NCI-H82 treated with DMSO at 0.1 percent for 48 hours (cell line): ENCODE measurements around the gene PSMB3.
"Not testable (repeated sequence)": the region's sequence is repeated elsewhere in the genome, so short reads cannot be mapped to it uniquely, and the experiment has no call there.

Experiments used
- DNase-seq: peaks from one replicate; lab custom pipeline; 2025; ENCODE audit not compliant: unreplicated experiment; lab: John Stamatoyannopoulos, UW

PSMB3 gene

DNA sequence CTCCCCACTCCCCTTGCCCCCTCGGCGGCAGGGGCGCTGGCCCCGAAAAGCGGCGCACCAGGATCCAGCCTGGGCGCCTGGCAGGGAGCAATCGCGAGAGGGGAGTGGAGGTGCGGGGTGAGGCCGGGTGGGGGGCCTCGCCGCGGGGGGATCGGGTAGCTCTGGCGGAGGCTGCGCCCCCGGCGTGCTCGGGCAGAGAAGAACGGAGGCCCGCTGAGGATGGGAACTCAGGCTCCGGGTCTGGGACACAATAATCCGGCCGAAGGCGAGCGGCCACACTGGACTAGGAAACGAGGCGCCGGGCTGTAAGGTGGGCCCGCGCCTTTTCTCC lies 3.7 kb upstream of the PSMB3 start:
- DNase-seq: no peak

DNA sequence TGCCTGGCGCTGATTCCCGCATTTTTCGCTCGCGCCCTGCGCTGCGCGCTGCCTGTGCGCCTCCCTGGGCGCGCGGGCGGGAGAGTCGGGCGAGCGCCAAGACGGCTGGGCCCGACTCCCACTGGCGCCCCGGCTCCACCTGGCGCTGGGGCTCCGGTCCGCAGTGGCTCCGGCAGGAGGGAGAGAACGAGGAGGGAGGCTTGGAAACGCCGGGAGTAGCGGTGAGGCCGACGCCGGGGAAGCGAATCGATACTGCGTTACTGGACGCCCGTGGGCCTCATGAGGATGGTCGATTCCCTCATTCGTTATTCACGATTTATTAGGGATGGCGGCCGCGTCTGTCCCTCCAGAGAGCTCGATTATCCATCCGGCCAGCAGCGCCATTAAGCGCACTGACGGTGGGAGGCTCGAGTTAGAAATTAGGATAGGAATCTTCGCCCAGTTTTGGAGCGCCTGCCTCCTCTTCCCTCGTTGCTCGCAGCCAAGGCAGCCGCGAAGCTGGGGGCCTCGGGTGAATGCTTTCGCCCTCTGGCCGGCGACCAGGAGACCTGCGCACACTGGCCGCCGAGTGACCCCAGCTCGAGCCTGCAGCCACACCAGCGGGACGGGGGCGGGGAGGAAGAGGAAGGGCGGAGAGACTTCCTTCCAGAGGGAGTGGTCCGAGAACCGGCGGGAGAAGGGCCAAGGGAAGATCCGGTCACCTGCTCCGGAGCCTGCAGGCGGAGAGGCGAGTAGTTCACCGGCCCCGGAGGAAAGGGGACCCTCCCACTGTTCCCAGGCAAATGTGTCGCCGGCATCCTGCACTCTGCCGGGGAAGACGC lies 3.1 kb upstream of the PSMB3 start:
- peak; percentile 39 for DNase-seq

DNA sequence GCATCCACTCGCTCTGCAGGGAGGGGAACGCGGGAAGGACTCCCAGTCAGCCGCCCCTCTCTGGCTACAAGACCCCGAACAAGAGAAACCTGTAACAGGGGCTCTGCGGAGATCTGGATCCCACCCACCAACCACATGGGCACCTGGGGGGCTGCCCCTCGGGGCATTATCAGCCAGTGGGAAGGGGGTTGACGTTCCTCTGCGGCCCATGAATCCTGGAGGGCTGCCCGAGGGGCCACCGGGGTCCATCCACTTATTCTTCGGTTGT lies 2.6 kb upstream of the PSMB3 start:
- no peak for DNase-seq

DNA sequence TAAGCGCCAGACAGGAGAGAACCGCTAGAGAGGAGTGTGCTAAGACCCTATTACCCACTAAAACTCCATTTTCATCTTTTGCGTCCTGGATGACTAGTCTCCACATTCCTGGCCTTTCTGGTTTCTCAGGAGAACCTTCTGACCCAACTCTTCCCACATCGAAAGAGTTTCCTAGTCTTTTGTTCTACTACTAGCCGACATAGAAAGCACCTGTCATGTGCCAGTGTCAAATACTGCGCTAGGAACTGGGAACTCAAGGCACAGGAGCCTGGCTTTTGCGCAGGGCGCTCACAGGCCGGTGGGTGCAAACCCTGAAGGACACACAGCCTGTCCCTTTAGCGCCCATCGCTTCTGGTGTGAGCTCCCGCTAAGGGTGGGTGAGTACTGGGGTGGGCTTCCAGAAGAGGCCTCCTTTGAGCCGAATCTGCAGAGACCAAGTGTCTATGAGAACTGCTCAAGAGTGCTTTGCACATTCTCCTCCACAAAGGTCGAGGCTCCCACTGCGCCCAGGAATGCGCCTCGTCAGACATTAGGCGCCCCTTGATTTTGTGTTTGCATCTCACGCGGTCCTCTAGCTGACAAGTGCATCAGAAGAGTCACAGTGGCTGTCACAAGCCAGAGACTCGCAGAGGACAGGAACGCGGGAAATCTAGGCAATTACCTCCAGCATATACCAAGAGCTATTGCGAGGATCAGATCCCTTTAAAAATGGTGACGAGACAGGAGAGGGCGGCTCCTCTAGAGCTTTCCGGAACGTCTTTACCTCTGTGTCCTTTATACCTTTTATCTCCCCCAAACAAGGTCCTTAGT lies 2.0 kb upstream of the PSMB3 start:
- peak; percentile 15 for DNase-seq

DNA sequence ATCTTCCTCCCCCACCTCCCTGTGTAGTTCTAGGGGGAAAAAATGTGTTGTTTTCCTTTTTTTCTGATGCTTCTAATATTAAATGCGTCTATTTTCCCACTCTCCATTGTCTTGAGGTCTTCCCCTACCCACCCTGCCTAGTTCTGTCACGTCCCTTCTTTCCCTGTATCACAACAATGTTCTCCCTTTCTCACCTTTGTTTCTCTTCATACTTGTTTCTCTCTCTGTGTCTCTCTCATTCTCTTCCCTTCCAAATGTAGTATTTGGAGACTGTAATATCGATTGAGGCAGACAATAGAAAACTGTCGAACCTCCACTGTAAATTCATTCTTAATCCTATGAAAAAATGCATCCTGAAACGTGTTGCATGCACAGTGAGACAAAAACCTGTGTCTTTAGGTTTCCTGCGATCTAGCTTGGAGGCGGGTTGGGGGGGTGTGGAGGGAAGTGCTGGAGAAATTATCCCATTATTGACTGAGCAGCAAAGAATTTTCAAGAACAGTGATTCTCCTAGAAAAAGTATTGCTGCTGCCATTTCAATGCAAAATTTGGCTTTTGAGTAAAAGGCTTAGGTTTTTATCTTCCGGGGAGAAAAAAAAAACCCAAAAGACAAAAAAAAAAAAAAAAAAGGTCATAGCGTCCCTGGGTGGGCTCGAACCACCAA lies 1.3 kb upstream of the PSMB3 start:
- DNase-seq: peak; percentile 32

DNA sequence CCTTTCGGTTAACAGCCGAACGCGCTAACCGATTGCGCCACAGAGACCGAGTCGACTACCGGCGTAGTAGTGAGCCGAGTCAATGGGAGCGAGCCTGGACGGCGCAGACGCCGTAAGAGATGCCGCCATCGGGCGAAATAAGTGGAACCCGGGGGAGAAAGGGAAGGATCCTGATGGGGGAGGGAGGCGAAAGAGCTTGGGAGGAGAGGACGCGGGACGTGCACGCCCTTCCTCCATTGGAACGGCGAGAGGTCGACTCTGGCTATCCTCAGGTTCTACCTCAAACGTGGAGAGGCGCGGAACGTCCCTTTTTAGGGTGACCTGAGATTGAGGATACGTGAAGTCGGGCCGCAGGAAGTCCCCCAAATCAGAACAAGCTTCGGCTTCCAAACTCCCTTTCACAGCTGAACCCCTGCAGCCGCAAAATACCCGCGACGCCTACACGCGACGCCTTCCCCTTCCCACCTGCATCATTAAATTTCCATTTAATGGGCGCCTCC lies 683 bp upstream of the PSMB3 start:
- peak; percentile 56 for DNase-seq

DNA sequence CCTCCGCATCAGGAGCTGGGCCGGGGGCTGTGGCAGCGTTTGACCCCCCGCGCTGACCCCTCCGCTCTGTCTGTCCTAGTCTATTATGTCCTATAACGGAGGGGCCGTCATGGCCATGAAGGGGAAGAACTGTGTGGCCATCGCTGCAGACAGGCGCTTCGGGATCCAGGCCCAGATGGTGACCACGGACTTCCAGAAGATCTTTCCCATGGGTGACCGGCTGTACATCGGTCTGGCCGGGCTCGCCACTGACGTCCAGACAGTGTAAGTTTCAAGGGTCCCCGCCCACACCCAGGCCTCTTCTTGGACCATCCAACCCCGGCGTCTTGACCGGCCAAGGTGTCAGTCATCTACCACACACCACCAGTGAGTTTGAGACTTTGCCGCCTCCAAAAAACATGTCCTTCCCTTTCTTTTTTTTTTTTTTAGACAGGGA lies 548 bp downstream of the PSMB3 start:
- DNase-seq: no peak

DNA sequence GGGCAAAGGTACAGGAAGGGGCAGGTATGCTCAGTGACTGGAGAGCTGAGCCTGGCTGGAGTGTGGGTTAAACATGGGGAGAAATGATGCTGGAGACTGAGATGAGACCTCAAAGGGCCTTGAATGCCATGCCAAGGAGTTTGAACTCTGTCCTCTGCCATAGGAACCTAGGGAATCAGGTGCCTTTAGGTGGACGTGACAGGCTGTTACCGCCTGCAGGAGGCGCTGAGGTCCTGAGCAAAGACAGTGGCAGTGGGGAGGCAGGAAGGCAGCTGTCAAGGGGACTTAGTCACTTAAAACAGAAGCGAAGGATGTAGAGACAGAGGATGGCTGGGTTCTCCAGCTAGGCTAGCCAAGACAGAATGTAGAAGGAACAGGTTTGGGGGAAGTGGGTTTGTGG lies 9.1 kb downstream of the PSMB3 start:
- DNase-seq: peak; percentile 57

DNA sequence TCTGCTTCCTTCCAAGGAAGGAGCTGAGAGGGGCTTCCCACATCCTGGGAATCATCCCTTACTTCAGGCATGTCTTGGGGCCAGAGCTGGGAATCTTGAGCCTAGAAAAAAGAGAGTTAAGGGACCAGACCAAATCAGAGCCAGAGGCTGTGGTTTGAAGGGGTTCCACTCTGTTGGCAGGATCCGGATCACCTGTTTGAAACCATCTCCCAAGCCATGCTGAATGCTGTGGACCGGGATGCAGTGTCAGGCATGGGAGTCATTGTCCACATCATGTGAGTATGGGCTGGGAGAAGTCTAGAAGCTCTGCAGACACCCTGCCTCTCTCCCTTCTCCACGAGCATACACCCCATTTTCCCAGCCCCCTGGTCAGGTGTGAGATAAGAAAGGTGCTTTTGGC lies 9.7 kb downstream of the PSMB3 start:
- DNase-seq: no peak

DNA sequence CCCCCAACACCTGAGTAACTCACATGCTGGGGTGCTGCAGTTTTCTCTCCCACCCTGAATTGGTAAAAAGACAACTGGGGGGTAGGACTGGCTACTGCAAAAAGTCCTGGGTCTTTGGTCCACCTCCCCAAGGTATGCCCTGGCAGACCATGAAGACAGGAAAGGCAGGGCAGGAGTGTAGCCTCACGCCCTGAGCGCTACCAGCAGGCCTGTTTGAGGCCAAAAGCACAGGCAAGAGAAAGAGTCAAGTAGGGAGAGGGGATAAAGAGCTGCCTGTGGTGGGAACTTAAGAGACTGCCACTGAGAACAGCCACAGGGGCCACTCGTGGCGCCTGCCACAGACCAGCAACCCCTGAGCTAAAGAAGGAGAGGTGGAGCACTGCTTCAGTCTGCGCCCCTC lies 13.8 kb downstream of the PSMB3 start:
- no peak for DNase-seq

DNA sequence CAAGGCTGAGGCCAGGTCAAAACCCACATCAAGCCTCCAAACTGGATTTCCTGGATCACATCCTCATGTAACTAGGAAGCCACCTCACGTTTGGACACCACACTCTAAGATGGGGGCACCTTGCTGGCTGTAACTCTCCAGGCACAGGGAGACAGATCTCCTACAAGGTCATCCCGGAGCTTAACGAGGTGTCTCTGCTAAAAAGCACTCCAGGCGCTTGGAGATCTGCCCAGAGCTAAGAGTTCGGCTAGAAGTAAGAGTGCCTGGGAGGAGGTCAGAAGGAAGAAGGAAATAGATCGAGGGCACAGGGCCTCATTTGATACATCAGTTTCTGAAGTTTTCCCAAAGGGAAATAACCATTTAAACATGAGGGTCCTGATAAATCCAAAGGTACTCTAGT lies 15.9 kb downstream of the PSMB3 start:
- no peak for DNase-seq

DNA sequence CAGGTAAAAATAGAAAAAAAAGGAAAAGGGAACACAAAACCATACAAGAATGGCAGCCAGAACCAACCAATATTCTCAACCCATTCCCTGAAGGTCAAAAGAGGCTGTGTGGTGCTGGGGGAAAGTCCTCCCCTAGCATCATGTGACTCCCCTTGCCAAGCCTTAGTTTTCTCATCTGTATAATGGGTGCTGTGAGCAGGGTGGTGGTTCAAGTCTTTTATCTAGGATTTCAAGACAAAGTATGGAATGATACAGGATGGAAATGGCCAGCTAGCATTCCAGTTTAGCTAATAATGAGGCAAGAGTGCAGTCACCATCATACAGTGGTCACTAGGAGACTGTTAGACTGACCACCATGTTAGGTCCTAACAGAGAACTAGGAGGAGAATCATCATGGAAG lies 20.7 kb downstream of the PSMB3 start:
- DNase-seq: no peak

DNA sequence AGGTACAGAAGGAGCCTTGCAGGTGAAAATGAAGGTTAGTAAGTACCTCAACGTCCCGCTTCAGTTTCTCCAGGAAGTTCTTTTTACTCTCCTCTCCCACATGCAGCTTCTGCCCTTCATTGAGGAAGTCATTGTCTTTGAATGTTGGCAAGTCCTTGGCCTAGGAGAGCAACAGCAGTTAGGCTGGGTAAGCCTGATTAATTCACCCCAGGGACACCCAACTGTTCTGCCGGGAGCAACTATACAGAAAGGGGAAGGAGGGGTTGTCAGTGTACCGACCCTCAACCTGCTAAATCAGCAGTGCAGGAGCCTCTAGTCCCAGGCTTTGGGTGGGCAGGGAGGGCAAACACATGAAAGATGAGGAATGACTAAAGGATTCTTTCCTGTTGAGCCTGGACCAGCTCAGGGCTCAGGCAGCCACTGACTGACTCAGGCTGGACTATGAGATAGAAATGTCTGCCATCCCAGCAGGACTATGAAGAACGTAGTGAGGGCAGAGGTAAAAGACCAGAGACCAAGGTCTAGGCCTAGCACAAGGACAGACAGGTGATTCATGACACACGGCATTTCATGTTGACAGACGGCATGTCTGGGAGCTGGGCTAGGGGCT lies 25.2 kb downstream of the PSMB3 start:
- DNase-seq: no peak

DNA sequence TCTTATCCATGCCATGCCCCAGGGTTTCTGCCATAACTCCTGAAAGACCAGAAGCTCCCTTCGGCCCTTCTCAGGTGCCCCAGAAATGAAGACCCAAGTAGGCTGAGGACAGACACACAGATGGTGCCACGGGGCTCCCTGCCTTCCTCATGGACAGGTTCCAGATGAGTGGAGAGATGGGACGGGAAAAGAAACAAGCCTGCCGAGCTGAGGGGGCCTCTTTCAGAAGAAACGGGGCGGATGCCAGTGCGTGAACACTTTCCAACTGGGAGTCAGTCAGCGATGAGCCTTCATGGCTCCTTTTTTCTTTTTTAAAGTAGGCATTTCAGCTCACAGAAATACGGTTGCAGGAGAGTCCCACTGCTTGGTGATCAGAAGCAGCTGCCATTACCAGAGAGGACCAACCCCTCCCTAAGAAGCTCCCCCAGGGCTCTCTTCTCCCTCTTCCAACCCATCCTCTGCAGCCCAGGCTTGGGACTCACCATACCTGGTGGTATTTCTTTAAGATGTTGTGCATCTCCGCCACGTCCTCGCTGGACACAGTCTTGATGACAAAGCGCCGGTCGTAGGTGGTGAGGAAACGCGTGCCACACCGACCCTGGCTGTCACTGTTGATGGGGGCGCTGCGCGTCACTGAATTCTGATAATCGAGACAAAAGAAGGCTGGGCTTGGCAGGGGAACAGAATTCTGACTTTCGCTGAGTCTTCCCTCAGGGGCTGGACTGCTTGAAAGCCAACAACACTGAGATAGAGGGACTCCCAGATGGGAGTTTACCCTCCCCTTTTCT lies 27.6 kb downstream of the PSMB3 start:
- no peak for DNase-seq

DNA sequence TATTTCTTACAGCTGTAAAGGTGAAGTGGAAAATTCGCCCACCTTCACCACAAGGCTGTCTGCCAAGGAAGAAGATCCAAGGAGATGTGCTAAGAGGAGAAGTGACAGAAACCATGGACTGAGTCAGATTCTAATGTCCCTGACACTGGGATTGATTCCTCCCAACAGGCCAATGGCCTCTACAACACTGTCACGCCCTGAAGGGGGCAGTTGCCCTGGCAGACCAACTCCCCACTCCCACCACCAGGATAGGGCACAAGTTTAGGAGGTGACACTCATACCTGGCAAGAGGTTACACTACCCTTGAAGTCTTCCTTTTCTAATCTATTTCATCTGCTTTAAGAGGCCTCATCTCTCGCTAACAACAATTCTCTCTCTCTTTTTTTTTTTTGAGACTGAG lies 30.7 kb downstream of the PSMB3 start:
- no peak for DNase-seq

DNA sequence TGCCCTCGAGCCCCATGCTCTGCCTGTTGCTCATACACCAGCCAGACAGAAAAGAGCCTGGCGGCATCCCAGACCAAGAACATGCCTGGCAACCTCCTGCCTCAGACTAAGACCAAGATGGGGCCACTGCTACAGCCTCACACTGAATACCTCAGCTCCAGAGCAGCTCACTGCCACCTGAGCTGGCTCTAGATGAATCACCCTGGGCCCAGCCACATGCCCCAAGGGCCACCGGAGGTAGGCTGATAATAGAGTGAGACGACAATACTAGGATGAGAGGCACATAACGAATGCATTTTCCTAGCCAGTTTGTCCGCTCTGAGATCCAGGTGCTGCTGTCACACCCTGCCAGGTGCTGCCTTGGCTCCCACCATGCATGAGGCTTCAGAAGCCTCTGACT lies 33.8 kb downstream of the PSMB3 start:
- DNase-seq: no peak

DNA sequence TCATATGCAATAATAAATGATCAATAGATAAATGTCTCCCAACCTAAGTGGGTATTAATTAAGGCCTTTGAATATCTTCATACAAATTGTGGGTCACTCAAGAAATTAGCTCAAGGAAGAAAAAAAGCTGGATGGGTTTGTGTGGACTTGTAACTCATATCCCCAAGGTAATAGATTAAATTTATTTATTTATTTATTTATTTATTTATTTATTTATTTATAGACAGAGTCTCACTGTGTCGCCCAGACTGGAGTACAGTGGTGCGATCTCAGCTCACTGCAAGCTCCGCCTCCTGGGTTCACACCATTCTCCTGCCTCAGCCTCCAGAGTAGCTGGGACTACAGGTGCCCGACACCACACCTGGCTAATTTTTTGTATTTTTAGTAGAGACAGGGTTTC lies 35.5 kb downstream of the PSMB3 start:
- DNase-seq: not testable (repeated sequence)

DNA sequence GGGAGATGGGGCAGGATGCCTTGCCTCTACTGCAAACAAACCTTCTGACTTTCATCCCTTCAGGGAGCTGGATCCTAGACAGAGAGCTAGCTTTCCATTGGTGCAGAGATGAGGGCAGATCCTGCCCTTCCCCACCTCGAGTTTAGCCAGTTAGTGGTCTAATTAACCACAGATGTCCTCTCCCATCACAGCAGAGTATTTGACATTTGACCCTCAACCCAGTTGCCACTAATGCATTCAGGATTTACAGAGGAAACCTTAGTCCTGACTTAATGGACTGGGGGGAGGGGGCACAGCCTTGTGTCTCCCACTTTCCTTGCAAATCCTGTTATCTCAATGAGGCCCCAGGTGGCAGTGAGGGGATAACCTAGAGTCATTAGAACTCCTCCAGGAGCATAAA lies 36.6 kb downstream of the PSMB3 start:
- DNase-seq: peak; percentile 99

DNA sequence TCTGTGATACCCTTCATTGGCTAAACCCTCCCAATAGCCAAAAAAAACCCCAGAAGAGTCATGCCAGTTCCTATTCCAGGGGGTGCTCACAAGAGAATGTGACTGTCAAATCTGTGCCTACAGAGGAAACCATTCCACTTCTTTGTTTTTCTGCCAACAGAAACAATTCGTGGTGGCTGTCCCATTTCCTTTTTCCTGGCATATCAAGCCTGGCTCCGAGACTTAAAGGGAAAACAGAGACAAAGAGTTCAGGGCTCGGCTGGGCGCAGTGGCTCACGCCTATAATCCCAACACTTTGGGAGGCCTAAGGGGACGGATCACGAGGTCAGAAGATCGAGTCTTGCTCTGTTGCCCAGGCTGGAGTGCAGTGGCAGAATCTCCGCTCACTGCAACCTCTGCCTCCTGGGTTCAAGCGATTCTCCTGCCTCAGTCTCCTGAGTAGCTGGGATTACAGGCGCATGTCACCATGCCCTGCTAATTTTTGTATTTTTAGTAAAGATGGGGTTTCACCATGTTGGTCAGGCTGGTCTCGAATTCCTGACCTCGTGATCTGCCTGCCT lies 37.7 kb downstream of the PSMB3 start:
- DNase-seq: peak; percentile 12

DNA sequence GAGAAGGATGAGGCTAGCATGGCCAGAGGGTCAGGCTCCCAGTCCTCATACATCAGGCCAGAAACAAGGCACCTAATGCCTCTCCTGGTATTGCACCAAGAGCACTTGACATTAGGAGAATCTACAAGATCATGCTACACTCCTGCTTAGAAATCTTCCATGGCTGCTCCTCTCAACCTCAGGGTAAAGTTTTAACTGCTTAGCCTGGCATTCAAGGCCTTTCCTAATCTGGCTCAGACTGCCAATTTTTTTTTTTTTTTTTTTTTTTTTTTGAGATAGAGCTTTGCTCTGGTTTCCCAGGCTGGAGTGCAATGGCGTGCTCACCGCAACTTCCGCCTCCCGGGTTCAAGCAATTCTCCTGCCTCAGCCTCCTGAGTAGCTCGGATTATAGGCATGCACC lies 38.6 kb downstream of the PSMB3 start:
- DNase-seq: no peak

DNA sequence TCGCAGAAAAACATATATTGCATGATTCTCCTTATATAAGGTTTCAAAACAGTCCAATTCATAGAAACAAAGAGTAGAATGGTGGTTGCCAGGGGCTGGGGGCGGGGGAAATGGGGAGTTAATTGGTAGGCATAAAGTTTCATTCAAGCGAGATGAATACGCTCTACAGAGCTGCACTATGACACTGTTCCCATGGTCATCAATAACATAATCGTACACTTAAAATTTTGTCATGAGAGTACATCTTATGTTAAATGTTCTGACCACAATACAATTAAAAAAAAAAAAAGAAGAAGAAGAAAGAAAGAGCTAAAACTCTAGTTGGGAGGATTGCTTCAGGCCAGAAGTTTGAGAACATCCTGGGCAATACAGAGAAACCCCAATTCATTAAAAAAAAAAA lies 41.7 kb downstream of the PSMB3 start:
- no peak for DNase-seq
